Thyroid gland (tissue), 4 donors: ENCODE results near the gene KLHL12.

Source experiments
- POLR2A ChIP-seq, 2 donors: fragments of 450-650 bp; IDR thresholded peaks; one replicate each; pipeline ENCODE4 v1.6.1; 2017; ENCODE audit warnings: antibody characterized with exemption in 2 of 2, mild to moderate bottlenecking in 2 of 2, moderate library complexity in 1 of 2
- TF ChIP-seq, protein P1 (sequence below), 6 experiments: fragments of 200-600 bp in 3 of 6; fragments of 450-650 bp in 3 of 6; sonication (generic) in 3 of 6; IDR thresholded peaks; one replicate each; pipeline ENCODE4 v1.5.1; 2016 to 2019; ENCODE audit warnings: antibody characterized with exemption in 6 of 6, mild to moderate bottlenecking in 2 of 6, inconsistent platforms in 1 of 6, moderate library complexity in 1 of 6

DNA sequence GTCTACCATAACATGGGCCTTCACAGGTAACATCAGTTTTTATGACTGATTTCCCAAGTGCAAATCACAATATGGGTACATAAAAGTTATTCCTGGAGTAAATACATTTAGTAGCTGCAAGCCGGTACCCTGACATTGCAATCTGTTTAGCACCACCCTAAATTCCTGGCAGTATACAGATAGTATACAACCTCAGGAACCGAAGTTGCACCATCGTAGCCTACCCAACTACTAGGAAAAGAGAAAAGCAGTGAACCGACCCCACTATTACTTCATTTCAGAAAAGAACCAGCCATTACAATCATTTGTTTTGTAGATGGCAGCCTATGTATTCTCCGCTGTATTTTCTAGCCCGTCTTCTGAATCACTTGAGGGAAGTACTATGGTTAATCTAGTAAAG, 29.9 kb upstream of the KLHL12 start:
- no peak for TF ChIP-seq POLR2A (IDR thresholded peaks at IDR 0.05)
- TF ChIP-seq, protein P1, sequence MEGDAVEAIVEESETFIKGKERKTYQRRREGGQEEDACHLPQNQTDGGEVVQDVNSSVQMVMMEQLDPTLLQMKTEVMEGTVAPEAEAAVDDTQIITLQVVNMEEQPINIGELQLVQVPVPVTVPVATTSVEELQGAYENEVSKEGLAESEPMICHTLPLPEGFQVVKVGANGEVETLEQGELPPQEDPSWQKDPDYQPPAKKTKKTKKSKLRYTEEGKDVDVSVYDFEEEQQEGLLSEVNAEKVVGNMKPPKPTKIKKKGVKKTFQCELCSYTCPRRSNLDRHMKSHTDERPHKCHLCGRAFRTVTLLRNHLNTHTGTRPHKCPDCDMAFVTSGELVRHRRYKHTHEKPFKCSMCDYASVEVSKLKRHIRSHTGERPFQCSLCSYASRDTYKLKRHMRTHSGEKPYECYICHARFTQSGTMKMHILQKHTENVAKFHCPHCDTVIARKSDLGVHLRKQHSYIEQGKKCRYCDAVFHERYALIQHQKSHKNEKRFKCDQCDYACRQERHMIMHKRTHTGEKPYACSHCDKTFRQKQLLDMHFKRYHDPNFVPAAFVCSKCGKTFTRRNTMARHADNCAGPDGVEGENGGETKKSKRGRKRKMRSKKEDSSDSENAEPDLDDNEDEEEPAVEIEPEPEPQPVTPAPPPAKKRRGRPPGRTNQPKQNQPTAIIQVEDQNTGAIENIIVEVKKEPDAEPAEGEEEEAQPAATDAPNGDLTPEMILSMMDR (IDR thresholded peaks at IDR 0.05): no peak
